Measurements from ENCODE around the gene ADAM12. TPM values are rescaled to one million over a fixed set of nuclear protein-coding genes. Genes with fewer than 3 reads are reported as not detected.

The ADAM12 gene
- total RNA-seq, 1 donor from 2014 or later = 14.4 TPM

GRCh38 chr10:126094537-126094936 is 293.7 kb downstream of the ADAM12 start:
- DNase-seq (ENCODE audit: low read depth) = peak; percentile 17

- peak; percentile 28 for DNase-seq (ENCODE audit: low read depth)
Observed at GRCh38 chr10:126092366-126093215, 295.7 kb downstream of the ADAM12 start.

- DNase-seq (ENCODE audit: low read depth) = peak; percentile 83
Observed at GRCh38 chr10:126090911-126091728, 297.2 kb downstream of the ADAM12 start.

GRCh38 chr10:126090443-126090842 is 297.8 kb downstream of the ADAM12 start:
- no peak for DNase-seq (ENCODE audit: low read depth)

GRCh38 chr10:126087796-126088505 is 300.3 kb downstream of the ADAM12 start:
- DNase-seq (ENCODE audit: low read depth) = no peak

GRCh38 chr10:126087153-126087680 is 301.1 kb downstream of the ADAM12 start:
- no peak for DNase-seq (ENCODE audit: low read depth)

GRCh38 chr10:126085806-126086205 is 302.5 kb downstream of the ADAM12 start:
- no peak for DNase-seq (ENCODE audit: low read depth)

- DNase-seq (ENCODE audit: low read depth) = no peak
Observed at GRCh38 chr10:126084369-126084768, 303.9 kb downstream of the ADAM12 start.

- no peak for DNase-seq (ENCODE audit: low read depth)
Observed at GRCh38 chr10:126083009-126083408, 305.3 kb downstream of the ADAM12 start.

GRCh38 chr10:126081841-126082466 is 306.3 kb downstream of the ADAM12 start:
- no peak for DNase-seq (ENCODE audit: low read depth)

- no peak for DNase-seq (ENCODE audit: low read depth)
Observed at GRCh38 chr10:126080879-126081411, 307.3 kb downstream of the ADAM12 start.

- DNase-seq (ENCODE audit: low read depth) = no peak
Observed at GRCh38 chr10:126080291-126080825, 307.9 kb downstream of the ADAM12 start.

- no peak for DNase-seq (ENCODE audit: low read depth)
Observed at GRCh38 chr10:126075009-126075408, 313.3 kb downstream of the ADAM12 start.

GRCh38 chr10:126074291-126074690 is 314.0 kb downstream of the ADAM12 start:
- no peak for DNase-seq (ENCODE audit: low read depth)

- no peak for DNase-seq (ENCODE audit: low read depth)
Observed at GRCh38 chr10:126073606-126074005, 314.7 kb downstream of the ADAM12 start.

GRCh38 chr10:126072622-126073021 is 315.7 kb downstream of the ADAM12 start:
- DNase-seq (ENCODE audit: low read depth) = no peak

GRCh38 chr10:126070476-126071215 is 317.6 kb downstream of the ADAM12 start:
- DNase-seq (ENCODE audit: low read depth) = no peak

- no peak for DNase-seq (ENCODE audit: low read depth)
Observed at GRCh38 chr10:126068322-126068721, 320.0 kb downstream of the ADAM12 start.

- no peak for DNase-seq (ENCODE audit: low read depth)
Observed at GRCh38 chr10:126066456-126066855, 321.8 kb downstream of the ADAM12 start.
